H9 (cell line): ENCODE data around the gene RAB6A. TPM values are rescaled to one million over a fixed set of nuclear protein-coding genes. Genes with fewer than 3 reads are reported as not detected.

Experiments used
- DNase-seq: peaks from one replicate; pipeline ENCODE4 v3.0.0-alpha.2; 2017
- H2AFZ ChIP-seq: one replicate; pipeline ENCODE4 v1.6.1; 2013; ENCODE audit warnings: mild to moderate bottlenecking, low read length, control low read depth, moderate library complexity
- H2AK5ac ChIP-seq: 2 replicates; pipeline ENCODE4 v1.6.1; 2013; ENCODE audit warnings: low read length, control low read depth, mixed read lengths; ENCODE audit not compliant: insufficient read length
- H2BK120ac ChIP-seq: one replicate; pipeline ENCODE4 v1.6.1; 2013; ENCODE audit warnings: low read depth, mild to moderate bottlenecking, low read length, control low read depth, inconsistent platforms; ENCODE audit not compliant: poor library complexity, severe bottlenecking
- H2BK12ac ChIP-seq: 2 replicates; pipeline ENCODE4 v1.6.1; 2013; ENCODE audit warnings: low read length, control low read depth, mixed read lengths, low read depth; ENCODE audit not compliant: insufficient read length
- H2BK15ac ChIP-seq: 2 replicates; pipeline ENCODE4 v1.6.1; 2013; ENCODE audit warnings: low read depth, low read length, control low read depth
- H2BK20ac ChIP-seq: one replicate; pipeline ENCODE4 v1.6.1; 2013; ENCODE audit warnings: low read depth, mild to moderate bottlenecking, low read length, control low read depth, inconsistent platforms; ENCODE audit not compliant: poor library complexity, severe bottlenecking
- H2BK5ac ChIP-seq: 2 replicates; pipeline ENCODE4 v1.6.1; 2013; ENCODE audit warnings: low read length, control low read depth, mixed read lengths; ENCODE audit not compliant: insufficient read length
- H3K14ac ChIP-seq: 2 replicates; pipeline ENCODE4 v1.6.1; 2013; ENCODE audit warnings: low read length, control low read depth; ENCODE audit not compliant: insufficient read depth
- H3K18ac ChIP-seq: 2 replicates; pipeline ENCODE4 v1.6.1; 2013; ENCODE audit warnings: low read depth, mild to moderate bottlenecking, mixed read lengths, low read length, control low read depth; ENCODE audit not compliant: insufficient read length
- H3K23ac ChIP-seq: 2 replicates; pipeline ENCODE4 v1.6.1; 2013; ENCODE audit warnings: low read length, control low read depth, mixed read lengths, low read depth; ENCODE audit not compliant: insufficient read length
- H3K23me2 ChIP-seq: 2 replicates; pipeline ENCODE4 v1.6.1; 2013; ENCODE audit warnings: low read depth, mild to moderate bottlenecking, mixed read lengths, low read length, control low read depth; ENCODE audit not compliant: insufficient read length, poor library complexity, severe bottlenecking
- H3K27ac ChIP-seq: 2 replicates; pipeline ENCODE4 v1.5.1; 2013; ENCODE audit warnings: low read length, control low read depth, mixed read lengths, low read depth; ENCODE audit not compliant: insufficient read length
- H3K27me3 ChIP-seq: 2 replicates; pipeline ENCODE4 v1.6.1; 2013; ENCODE audit warnings: low read length, control low read depth, inconsistent platforms; ENCODE audit not compliant: insufficient read depth
- H3K4ac ChIP-seq: 2 replicates; pipeline ENCODE4 v1.6.1; 2013; ENCODE audit warnings: low read depth, mild to moderate bottlenecking, control low read depth, inconsistent platforms, low read length, moderate library complexity
- H3K4me1 ChIP-seq: 2 replicates; pipeline ENCODE4 v1.6.1; 2013; ENCODE audit warnings: low read length, control low read depth, inconsistent platforms; ENCODE audit not compliant: insufficient read depth
- H3K4me2 ChIP-seq: 2 replicates; pipeline ENCODE4 v1.6.1; 2013; ENCODE audit warnings: low read length, control low read depth, mixed read lengths; ENCODE audit not compliant: insufficient read length, insufficient read depth
- H3K56ac ChIP-seq: 2 replicates; pipeline ENCODE4 v1.6.1; 2013; ENCODE audit warnings: low read depth, mild to moderate bottlenecking, mixed read lengths, low read length, control low read depth; ENCODE audit not compliant: insufficient read length
- H3K79me1 ChIP-seq: 2 replicates; pipeline ENCODE4 v1.6.1; 2013; ENCODE audit warnings: low read depth, mild to moderate bottlenecking, moderate library complexity, low read length, control low read depth, inconsistent platforms; ENCODE audit not compliant: insufficient read depth, poor library complexity, severe bottlenecking
- H3K79me2 ChIP-seq: 2 replicates; pipeline ENCODE4 v1.6.1; 2013; ENCODE audit warnings: low read length, control low read depth, inconsistent platforms; ENCODE audit not compliant: insufficient read depth
- H3K9ac ChIP-seq: 2 replicates; pipeline ENCODE4 v1.6.1; 2013; ENCODE audit warnings: low read length, control low read depth, mixed read lengths; ENCODE audit not compliant: insufficient read length; ENCODE audit errors: extremely low read depth
- H3K9me3 ChIP-seq: one replicate; pipeline ENCODE4 v1.6.1; 2013; ENCODE audit warnings: low read depth, low read length, inconsistent platforms; ENCODE audit not compliant: control insufficient read depth
- H3T11ph ChIP-seq: one replicate; pipeline ENCODE4 v1.6.1; 2013; ENCODE audit warnings: mild to moderate bottlenecking, low read length, control low read depth, inconsistent platforms
- H4K20me1 ChIP-seq: one replicate; pipeline ENCODE4 v1.6.1; 2013; ENCODE audit not compliant: control insufficient read depth, insufficient read length, insufficient read depth
- H4K5ac ChIP-seq: 2 replicates; pipeline ENCODE4 v1.6.1; 2013; ENCODE audit warnings: low read depth, mild to moderate bottlenecking, mixed read lengths, low read length, control low read depth; ENCODE audit not compliant: insufficient read length
- H4K8ac ChIP-seq: replicated peaks from 2 replicates; pipeline ENCODE4 v1.6.1; 2013; ENCODE audit warnings: low read length, control low read depth, mixed read lengths, low read depth; ENCODE audit not compliant: insufficient read length
- H4K91ac ChIP-seq: 2 replicates; pipeline ENCODE4 v1.6.1; 2013; ENCODE audit warnings: low read depth, mild to moderate bottlenecking, moderate library complexity, mixed read lengths, low read length, control low read depth; ENCODE audit not compliant: insufficient read length
- H3K27ac Mint-ChIP-seq, 3 experiments: 2 replicates in 2 of 3; 3 replicates in 1 of 3; pipeline ENCODE4 v1.8.0; 2020 to 2021; ENCODE audit warnings: mixed read lengths in 3 of 3, mild to moderate bottlenecking in 1 of 3, moderate library complexity in 1 of 3
- H3K27me3 Mint-ChIP-seq: 2 replicates; pipeline ENCODE4 v1.8.0; 2021; ENCODE audit warnings: low read depth, mild to moderate bottlenecking, moderate library complexity, mixed read lengths
- H3K36me3 Mint-ChIP-seq, 3 experiments: 2 replicates in 2 of 3; 3 replicates in 1 of 3; pipeline ENCODE4 v1.8.0; 2020 to 2021; ENCODE audit warnings: low read depth in 3 of 3, mixed read lengths in 3 of 3; ENCODE audit not compliant: insufficient read depth in 1 of 3
- H3K4me1 Mint-ChIP-seq, 2 experiments: 2 replicates each; pipeline ENCODE4 v1.8.0; 2020; ENCODE audit warnings: mixed read lengths in 2 of 2
- H3K4me3 Mint-ChIP-seq, 2 experiments: 2 replicates in 1 of 2; 3 replicates in 1 of 2; pipeline ENCODE4 v1.8.0; 2020 to 2021; ENCODE audit warnings: mild to moderate bottlenecking in 2 of 2, mixed read lengths in 2 of 2, moderate library complexity in 1 of 2
- H3K9me3 Mint-ChIP-seq, 2 experiments: 2 replicates in 1 of 2; 3 replicates in 1 of 2; pipeline ENCODE4 v1.8.0; 2020; ENCODE audit warnings: mild to moderate bottlenecking in 2 of 2, mixed read lengths in 2 of 2, moderate library complexity in 1 of 2
- WGBS: extraction: QIAGEN DNeasy Blood & Tissue Kit; methylation state at CpG from one replicate; pipeline ENCODE4 v1.1.7; 2013; ENCODE audit warnings: missing lambda C conversion rate, low lambda C conversion rate, mixed read lengths; ENCODE audit not compliant: insufficient read length; ENCODE audit errors: extremely low coverage; 5-methylcytosine and 5-hydroxymethylcytosine counted together
- total RNA-seq: library from RNA; stranded (reverse); gene quantifications from 2 replicates; pipeline ENCODE4 v1.2.1, GENCODE V29; 2021
- TF ChIP-seq, protein P1 (sequence below): fragments of 200-600 bp; sonication (generic); conservative IDR thresholded peaks from 3 replicates; pipeline ENCODE4 v1.8.0; 2021; ENCODE audit warnings: antibody characterized with exemption, mild to moderate bottlenecking

The RAB6A gene
- total RNA-seq, 1 experiment from 2014 or later, result 72.8 TPM

DNA sequence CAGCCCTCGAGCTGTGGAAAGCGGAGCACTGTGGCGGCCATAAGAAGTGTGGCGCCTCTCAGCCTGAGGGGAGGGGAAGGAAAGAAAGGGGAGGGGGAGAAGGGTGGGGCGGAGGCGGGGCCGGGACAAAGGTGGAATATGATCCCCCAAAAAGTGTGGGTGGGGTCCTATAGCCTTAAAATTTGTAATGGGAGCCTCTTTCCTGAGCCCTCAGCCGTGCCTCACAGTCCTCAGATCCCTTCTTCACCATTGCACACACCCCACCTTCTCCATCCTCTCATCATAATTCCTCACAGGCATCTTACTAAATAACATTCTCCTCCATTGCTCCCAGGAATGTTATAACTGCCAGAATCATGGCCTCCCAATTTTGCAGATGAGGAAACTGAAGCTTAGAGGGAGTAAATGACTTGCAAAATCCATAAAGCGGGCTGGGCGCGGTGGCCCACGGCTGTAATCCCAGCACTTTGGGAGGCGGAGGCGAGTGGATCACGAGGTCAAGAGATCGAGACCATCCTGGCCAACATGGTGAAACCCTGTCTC lies 600 bp upstream of the RAB6A start:
- H3K27me3 Mint-ChIP-seq, result peaks cover 4% of the 10 kb centered on the region; the same call in 1 of the 2 replicates
- Histone ChIP-seq H4K91ac (no peak overlapping the region), H3K14ac (no peak overlapping the region), H3K9ac (no peak overlapping the region), H3K18ac (no peak overlapping the region), H3K23ac (no peak overlapping the region), H3K4ac (no peak overlapping the region), H2BK12ac (no peak overlapping the region), H3K9me3 (no peaks in the 10 kb centered on the region), H2AFZ (no peak overlapping the region), H2BK120ac (no peak overlapping the region), H2AK5ac (no peak overlapping the region), H3K23me2 (peaks cover 4% of the 10 kb centered on the region), H3K56ac (no peak overlapping the region), H3K79me2 (peaks cover 15% of the 10 kb centered on the region; the same call in 1 of the 2 replicates), H2BK20ac (no peak overlapping the region), H2BK5ac (no peak overlapping the region), H3T11ph (no peak overlapping the region), H3K4me1 (no peaks in the 10 kb centered on the region), H3K79me1 (peaks cover 4% of the 10 kb centered on the region), H4K8ac (no peak overlapping the region), H3K27ac (no peak overlapping the region), H2BK15ac (no peak overlapping the region), H3K27me3 (no peaks in the 10 kb centered on the region), H4K20me1 (no peaks in the 10 kb centered on the region), H4K5ac (no peak overlapping the region), H3K4me2 (peak overlapping the region; percentile 12)
- peak overlapping the region; percentile 95 to 98 (median 98) for H3K27ac Mint-ChIP-seq
- TF ChIP-seq, protein P1, sequence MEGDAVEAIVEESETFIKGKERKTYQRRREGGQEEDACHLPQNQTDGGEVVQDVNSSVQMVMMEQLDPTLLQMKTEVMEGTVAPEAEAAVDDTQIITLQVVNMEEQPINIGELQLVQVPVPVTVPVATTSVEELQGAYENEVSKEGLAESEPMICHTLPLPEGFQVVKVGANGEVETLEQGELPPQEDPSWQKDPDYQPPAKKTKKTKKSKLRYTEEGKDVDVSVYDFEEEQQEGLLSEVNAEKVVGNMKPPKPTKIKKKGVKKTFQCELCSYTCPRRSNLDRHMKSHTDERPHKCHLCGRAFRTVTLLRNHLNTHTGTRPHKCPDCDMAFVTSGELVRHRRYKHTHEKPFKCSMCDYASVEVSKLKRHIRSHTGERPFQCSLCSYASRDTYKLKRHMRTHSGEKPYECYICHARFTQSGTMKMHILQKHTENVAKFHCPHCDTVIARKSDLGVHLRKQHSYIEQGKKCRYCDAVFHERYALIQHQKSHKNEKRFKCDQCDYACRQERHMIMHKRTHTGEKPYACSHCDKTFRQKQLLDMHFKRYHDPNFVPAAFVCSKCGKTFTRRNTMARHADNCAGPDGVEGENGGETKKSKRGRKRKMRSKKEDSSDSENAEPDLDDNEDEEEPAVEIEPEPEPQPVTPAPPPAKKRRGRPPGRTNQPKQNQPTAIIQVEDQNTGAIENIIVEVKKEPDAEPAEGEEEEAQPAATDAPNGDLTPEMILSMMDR, result no peak
- no peak for DNase-seq
- no CpG with 5 or more reads among the region's 16 CpGs for WGBS
- H3K9me3 Mint-ChIP-seq, result no peaks in the 10 kb centered on the region; a peak in 1 of 5 replicates
- H3K36me3 Mint-ChIP-seq, result peaks cover 0 to 4% (median 4%) of the 10 kb centered on the region in 3 experiments; a peak in 2 of 7 replicates
- peaks cover 25 to 31% of the 10 kb centered on the region in 2 experiments for H3K4me1 Mint-ChIP-seq
- H3K4me3 Mint-ChIP-seq, result peak overlapping the region; percentile 90 to 99
